Measurements from ENCODE around the gene ELAPOR1.

DNA sequence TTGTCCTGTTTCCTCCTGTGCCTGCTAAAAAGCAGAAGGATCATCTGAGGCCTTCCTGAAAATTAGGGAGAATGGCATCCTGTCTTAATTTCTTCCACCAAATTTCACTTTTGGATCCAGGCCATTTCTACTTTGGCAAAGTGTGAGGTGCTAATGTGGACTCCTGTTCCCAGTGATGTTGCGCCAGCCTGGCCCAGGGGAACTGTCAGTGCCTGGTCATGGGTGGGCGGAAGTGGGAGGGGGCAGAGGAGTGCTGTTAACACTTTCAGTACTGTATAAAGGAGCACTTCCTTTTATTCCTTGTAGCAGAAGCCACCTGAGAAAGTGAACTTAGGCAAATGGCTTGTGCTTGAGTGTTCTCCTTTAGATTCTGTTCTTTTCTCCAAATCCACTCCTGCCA, 19.9 kb downstream of the ELAPOR1 start:
- no peak for TF ChIP-seq CTCF (IDR thresholded peaks at IDR 0.05; ENCODE audit: low read length)
- no peak for TF ChIP-seq EZH2 (IDR thresholded peaks at IDR 0.05; ENCODE audit: borderline replicate concordance, low read length)
